ENCODE data around the gene ARHGAP36.

The ARHGAP36 gene

DNA sequence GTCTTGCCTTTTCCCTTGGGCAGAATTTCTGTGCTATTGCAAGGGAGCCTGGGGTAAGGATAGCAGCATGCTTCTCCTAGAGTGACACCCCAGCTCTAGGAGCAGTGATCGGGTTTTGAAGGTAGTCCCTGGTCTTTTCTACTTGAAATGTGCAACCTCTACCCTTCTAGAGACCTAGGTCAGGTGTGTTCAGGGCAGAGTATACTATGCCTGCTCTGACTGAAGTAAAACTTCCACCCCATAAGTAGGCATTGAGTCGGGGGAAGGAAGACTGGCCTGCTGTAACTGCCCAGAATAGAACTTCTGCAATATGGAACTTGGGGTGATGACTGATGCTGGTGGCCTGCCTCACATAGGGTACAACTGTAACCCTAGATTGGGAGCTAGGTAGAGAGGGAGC is 80.9 kb downstream of the ARHGAP36 start:
- H3K4me3 ChIP-seq = no peak overlapping the region
- peaks cover 39% of the 10 kb centered on the region for H3K27me3 ChIP-seq
- H3K9me3 ChIP-seq = peaks cover 4% of the 10 kb centered on the region; the same call in 1 of the 2 replicates
- no peaks in the 10 kb centered on the region for H4K20me1 ChIP-seq
- H3K27ac ChIP-seq = no peak overlapping the region
- TF ChIP-seq Cebpa-rat (IDR thresholded peaks at IDR 0.05) = no peak
- no peak overlapping the region for H3K4me2 ChIP-seq
- H3K36me3 ChIP-seq = no peaks in the 10 kb centered on the region
- H3K4me1 ChIP-seq = no peaks in the 10 kb centered on the region
- H3K9ac ChIP-seq = no peak overlapping the region
